B cell (primary cell): ENCODE data around the gene PFKM. TPM values are rescaled to one million over a fixed set of nuclear protein-coding genes. Genes with fewer than 3 reads are reported as not detected.

Source experiments
- ATAC-seq: fragments of 200-7000 bp; cut with Tn5 transposase; one replicate; pipeline ENCODE4 v1.10.0; 2021; ENCODE audit warnings: low read depth, mild to moderate bottlenecking, moderate number of reproducible peaks, moderate library complexity
- CTCF ChIA-PET: fragments of 350-600 bp; sonication (Branson Sonifier 250); formaldehyde crosslinking; loops from one replicate; lab custom pipeline; 2021; ENCODE audit warnings: antibody characterized with exemption, inconsistent platforms; lab: Charles Lee
- POLR2A ChIA-PET: fragments of 350-600 bp; sonication (Branson Sonifier 250); formaldehyde crosslinking; loops from one replicate; lab custom pipeline; 2021; ENCODE audit warnings: antibody characterized with exemption; lab: Charles Lee
- DNase-seq: peaks from one replicate; pipeline ENCODE4 v3.0.0; 2013
- H2AFZ ChIP-seq: 2 replicates; pipeline ENCODE4 v1.6.1; 2012; ENCODE audit warnings: mild to moderate bottlenecking, low read depth, low read length; ENCODE audit not compliant: insufficient read depth, poor library complexity, severe bottlenecking
- H3K27ac ChIP-seq, 2 donors: 1 replicate in 1 of 2; 2 replicates in 1 of 2; pipeline ENCODE4 v1.5.1; 2012 to 2013; ENCODE audit warnings: low read length in 2 of 2, mild to moderate bottlenecking in 2 of 2, moderate library complexity in 1 of 2
- H3K27me3 ChIP-seq, 4 experiments: fragments of 200-600 bp in 1 of 4; sonication (generic) in 1 of 4; replicated peaks in 1 of 4; 1 replicate in 2 of 4; 2 replicates in 2 of 4; pipeline versions ENCODE4 v1.6.1 to v1.7.0; 2013 to 2016; ENCODE audit warnings: low read length in 3 of 4, mild to moderate bottlenecking in 2 of 4, mixed read lengths in 1 of 4, moderate library complexity in 1 of 4; ENCODE audit not compliant: insufficient read depth in 4 of 4, control insufficient read depth in 3 of 4; ENCODE audit errors: control extremely low read depth in 1 of 4
- H3K36me3 ChIP-seq, 2 experiments: replicated peaks in 1 of 2; 1 replicate in 1 of 2; 2 replicates in 1 of 2; pipeline versions ENCODE4 v1.6.1 to v1.7.1; 2013; ENCODE audit warnings: low read length in 1 of 2; ENCODE audit not compliant: insufficient read depth in 2 of 2, control insufficient read depth in 1 of 2; ENCODE audit errors: control extremely low read depth in 1 of 2, extremely low read depth in 1 of 2
- H3K4me1 ChIP-seq, 2 donors: fragments of 200-600 bp in 1 of 2; sonication (generic) in 1 of 2; 1 replicate in 1 of 2; 2 replicates in 1 of 2; pipeline versions ENCODE4 v1.5.1 to v1.6.1; 2013 to 2017; ENCODE audit warnings: low read length in 2 of 2; ENCODE audit not compliant: control insufficient read depth in 2 of 2, insufficient read depth in 2 of 2
- H3K4me2 ChIP-seq: replicated peaks from 2 replicates; pipeline ENCODE3; 2012; ENCODE audit warnings: mild to moderate bottlenecking, low read depth, low read length; ENCODE audit not compliant: poor library complexity, severe bottlenecking
- H3K4me3 ChIP-seq, 5 experiments: fragments of 200-600 bp in 1 of 5; sonication (generic) in 1 of 5; 1 replicate in 3 of 5; 2 replicates in 2 of 5; pipeline versions ENCODE4 v1.5.1 to v1.7.0; 2011 to 2016; ENCODE audit warnings: low read length in 4 of 5, mild to moderate bottlenecking in 4 of 5, low read depth in 2 of 5, control low read depth in 1 of 5, moderate library complexity in 1 of 5; ENCODE audit not compliant: insufficient read depth in 1 of 5; ENCODE audit errors: control extremely low read depth in 1 of 5, extremely low read depth in 1 of 5
- H3K79me2 ChIP-seq: fragments of 200-600 bp; sonication (generic); one replicate; pipeline ENCODE4 v1.6.0; 2016; ENCODE audit warnings: low read length; ENCODE audit not compliant: control insufficient read depth, insufficient read depth
- H3K9ac ChIP-seq: fragments of 200-600 bp; sonication (generic); 2 replicates; pipeline ENCODE4 v1.6.1; 2017; ENCODE audit warnings: mild to moderate bottlenecking, low read length, moderate library complexity
- H3K9me3 ChIP-seq, 3 donors: one replicate each; pipeline versions ENCODE4 v1.6.1 to v1.7.1; 2013; ENCODE audit warnings: low read length in 2 of 3; ENCODE audit not compliant: control insufficient read depth in 2 of 3, insufficient read depth in 1 of 3; ENCODE audit errors: control extremely low read depth in 1 of 3
- H4K20me1 ChIP-seq: 2 replicates; pipeline ENCODE4 v1.6.0; 2012; ENCODE audit warnings: mild to moderate bottlenecking, low read length; ENCODE audit not compliant: insufficient read depth, control insufficient read depth, poor library complexity, severe bottlenecking
- H3K27ac Mint-ChIP-seq: one replicate; pipeline ENCODE4 v1.8.0; 2021; ENCODE audit warnings: mixed read lengths
- H3K27me3 Mint-ChIP-seq: one replicate; pipeline ENCODE4 v1.8.0; 2021; ENCODE audit warnings: mixed read lengths
- H3K4me1 Mint-ChIP-seq: one replicate; pipeline ENCODE4 v1.8.0; 2021; ENCODE audit warnings: mixed read lengths
- H3K4me3 Mint-ChIP-seq: one replicate; pipeline ENCODE4 v1.8.0; 2021; ENCODE audit warnings: mixed read lengths
- H3K9me3 Mint-ChIP-seq: one replicate; pipeline ENCODE4 v1.8.0; 2022; ENCODE audit warnings: mixed read lengths; ENCODE audit not compliant: insufficient read depth
- EZH2 ChIP-seq: IDR thresholded peaks from 2 replicates; pipeline ENCODE4 v1.6.1; 2012; ENCODE audit warnings: borderline replicate concordance, low read depth, mild to moderate bottlenecking, moderate library complexity, low read length; ENCODE audit not compliant: insufficient read depth, poor library complexity, severe bottlenecking
- WGBS: methylation state at CpG from one replicate; pipeline ENCODE4 v1.1.5; 2013; ENCODE audit warnings: missing lambda C conversion rate; ENCODE audit not compliant: insufficient coverage; 5-methylcytosine and 5-hydroxymethylcytosine counted together
- intact Hi-C: fragments of 100-400 bp; cut with micrococcal nuclease; formaldehyde crosslinking; loops from one replicate; pipeline ENCODE4 v1.10.0; 2022
- polyA plus RNA-seq: library from polyadenylated mRNA; depleted of rRNA; stranded (reverse); fragments of >200 nt; gene quantifications from 2 replicates; pipeline ENCODE4 v1.2.3, GENCODE V29; 2012
- total RNA-seq, 2 donors: library from RNA; stranded (reverse); fragments of 120-200 nt in 1 of 2; gene quantifications; 1 replicate in 1 of 2; 2 replicates in 1 of 2; pipeline versions ENCODE4 v1.2.3 to v1.2.4, GENCODE V29; 2013 to 2022
- TF ChIP-seq, protein P1 (sequence below): fragments of 200-600 bp; IDR thresholded peaks from one replicate; pipeline ENCODE4 v1.8.0; 2022; ENCODE audit warnings: antibody characterized with exemption, mild to moderate bottlenecking

Gene PFKM
- total and polyA plus RNA-seq, 2 donors (not counting 1 experiment from before 2014, with no cell fraction given): 20.3 to 43.0 TPM

DNA sequence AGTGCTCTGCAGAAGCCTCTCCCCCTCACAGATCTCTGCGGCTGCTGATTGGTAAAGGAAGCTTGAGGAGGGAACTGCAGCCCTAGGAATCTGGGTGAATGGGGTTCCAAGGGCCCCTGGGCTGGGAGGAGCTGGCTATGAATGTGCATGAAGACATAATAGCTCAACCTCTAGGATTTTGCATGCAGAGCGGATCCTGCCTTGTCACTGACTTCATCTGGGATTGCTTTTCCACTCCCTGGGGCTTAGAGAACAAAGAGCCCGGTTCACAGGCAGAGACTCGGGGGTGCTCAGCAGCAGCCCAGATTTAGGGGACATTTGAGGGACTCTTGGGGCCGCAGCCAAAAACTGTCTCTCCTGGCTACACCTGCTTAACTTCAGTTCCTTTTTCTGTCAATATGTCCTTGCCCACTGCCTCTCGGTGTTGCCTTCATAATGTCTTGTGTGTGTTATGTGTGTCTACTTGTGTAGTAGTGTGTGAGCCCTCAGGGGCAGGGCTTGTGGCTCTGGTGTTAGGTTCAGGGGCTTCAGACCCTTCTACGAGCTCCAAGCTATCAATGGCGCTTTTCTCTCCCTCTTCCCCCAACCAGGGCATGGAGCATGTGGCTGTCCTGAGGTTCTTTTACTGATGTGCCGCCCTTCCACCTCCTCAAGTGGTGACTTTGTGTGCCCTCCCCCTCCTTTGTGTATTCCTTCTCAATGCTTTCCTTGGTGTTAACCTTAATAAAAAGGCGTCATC, 66.2 kb downstream of the PFKM start:
- intact Hi-C loops: loop anchor here (5.0 to 10.0 kb wide), 2 partner anchors 481 to 533 kb away; partner anchors contain the start of gene RPAP3
- Histone ChIP-seq H3K79me2 (no peaks in the 10 kb centered on the region), H3K4me3 (peak overlapping the region in 1 of 5 experiments; percentile 3), H3K4me2 (peak overlapping the region; percentile 92), H3K27ac (no peak overlapping the region), H3K9ac (no peak overlapping the region), H4K20me1 (no peaks in the 10 kb centered on the region), H3K27me3 (peaks cover 0 to 28% (median 10%) of the 10 kb centered on the region in 4 experiments), H3K36me3 (no peaks in the 10 kb centered on the region), H3K9me3 (peaks cover 0 to 4% (median 0%) of the 10 kb centered on the region in 3 donors), H3K4me1 (peaks cover 27 to 29% of the 10 kb centered on the region in 2 donors), H2AFZ (no peak overlapping the region)
- CTCF ChIA-PET: interaction anchor here (0.5 to 3.4 kb wide), 3 partner anchors 12 to 101 kb away, joined by 3 to 26 read pairs (median 5); no protein-coding TSS in a partner anchor
- POLR2A ChIA-PET: no interaction called here
- peaks cover 20% of the 10 kb centered on the region for H3K27me3 Mint-ChIP-seq
- DNase-seq (peak; percentile 58), ATAC-seq (no peak)
- TF ChIP-seq, protein P1, sequence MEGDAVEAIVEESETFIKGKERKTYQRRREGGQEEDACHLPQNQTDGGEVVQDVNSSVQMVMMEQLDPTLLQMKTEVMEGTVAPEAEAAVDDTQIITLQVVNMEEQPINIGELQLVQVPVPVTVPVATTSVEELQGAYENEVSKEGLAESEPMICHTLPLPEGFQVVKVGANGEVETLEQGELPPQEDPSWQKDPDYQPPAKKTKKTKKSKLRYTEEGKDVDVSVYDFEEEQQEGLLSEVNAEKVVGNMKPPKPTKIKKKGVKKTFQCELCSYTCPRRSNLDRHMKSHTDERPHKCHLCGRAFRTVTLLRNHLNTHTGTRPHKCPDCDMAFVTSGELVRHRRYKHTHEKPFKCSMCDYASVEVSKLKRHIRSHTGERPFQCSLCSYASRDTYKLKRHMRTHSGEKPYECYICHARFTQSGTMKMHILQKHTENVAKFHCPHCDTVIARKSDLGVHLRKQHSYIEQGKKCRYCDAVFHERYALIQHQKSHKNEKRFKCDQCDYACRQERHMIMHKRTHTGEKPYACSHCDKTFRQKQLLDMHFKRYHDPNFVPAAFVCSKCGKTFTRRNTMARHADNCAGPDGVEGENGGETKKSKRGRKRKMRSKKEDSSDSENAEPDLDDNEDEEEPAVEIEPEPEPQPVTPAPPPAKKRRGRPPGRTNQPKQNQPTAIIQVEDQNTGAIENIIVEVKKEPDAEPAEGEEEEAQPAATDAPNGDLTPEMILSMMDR: no peak
- TF ChIP-seq EZH2: no peak
- H3K27ac Mint-ChIP-seq: no peak overlapping the region
- WGBS: 64% methylated on average over 7 of the region's 10 CpGs
- H3K4me3 Mint-ChIP-seq: peak overlapping the region; percentile 98
- H3K9me3 Mint-ChIP-seq: no peaks in the 10 kb centered on the region
- peaks cover 28% of the 10 kb centered on the region for H3K4me1 Mint-ChIP-seq
